ENCODE results near the gene PPP3CA. TPM values are rescaled to one million over a fixed set of nuclear protein-coding genes. Genes with fewer than 3 reads are reported as not detected.

PPP3CA gene
- total RNA-seq, 1 experiment from 2014 or later = 40.2 TPM

- Histone ChIP-seq H4K20me1 (ENCODE audit: insufficient read depth) (no peaks in the 10 kb centered on the region), H3K4me2 (no peak overlapping the region), H3K27me3 (ENCODE audit: insufficient read depth, low read depth) (no peaks in the 10 kb centered on the region), H3K4me1 (replicated peaks; ENCODE audit: insufficient read depth) (no peaks in the 10 kb centered on the region), H3K9me3 (ENCODE audit: insufficient read depth, low read depth) (no peaks in the 10 kb centered on the region), H3K4me3 (no peak overlapping the region), H3K79me2 (ENCODE audit: low read depth) (no peaks in the 10 kb centered on the region), H3K36me3 (ENCODE audit: low read depth) (no peaks in the 10 kb centered on the region), H2AFZ (no peak overlapping the region), H3K9me2 (ENCODE audit: insufficient read depth) (no peaks in the 10 kb centered on the region), H3K27ac (no peak overlapping the region), H3F3A (ENCODE audit: insufficient read depth, low read depth) (no peaks in the 10 kb centered on the region)
- POLR2A ChIA-PET (ENCODE audit: unreplicated experiment) = no interaction called here
- CTCF ChIA-PET = no interaction called here
- TF ChIP-seq CTCF (conservative IDR thresholded peaks at IDR 0.05) = no peak
- TF ChIP-seq EZH2 (IDR thresholded peaks at IDR 0.05; ENCODE audit: low read depth) = no peak
- intact Hi-C loops (cut with micrococcal nuclease; ENCODE audit: unreplicated experiment) = no loop called here
- DNase-seq = no peak
- BruUV-seq (replicated peaks) = no TSS peak
Measured at GRCh38 chr4:100985576-100985975, 361.8 kb downstream of the PPP3CA start.

- H3K9me2 ChIP-seq (ENCODE audit: insufficient read depth) = no peaks in the 10 kb centered on the region
- no peaks in the 10 kb centered on the region for H3K36me3 ChIP-seq (ENCODE audit: low read depth)
- no peaks in the 10 kb centered on the region for H3K79me2 ChIP-seq (ENCODE audit: low read depth)
- CTCF ChIA-PET = no interaction called here
- H3F3A ChIP-seq (ENCODE audit: insufficient read depth, low read depth) = no peaks in the 10 kb centered on the region
- no TSS peak for BruUV-seq (replicated peaks)
- intact Hi-C loops (cut with micrococcal nuclease; ENCODE audit: unreplicated experiment) = no loop called here
- H4K20me1 ChIP-seq (ENCODE audit: insufficient read depth) = no peaks in the 10 kb centered on the region
- H2AFZ ChIP-seq = no peak overlapping the region
- H3K27ac ChIP-seq = no peak overlapping the region
- H3K4me3 ChIP-seq = no peak overlapping the region
- no peak for TF ChIP-seq EZH2 (IDR thresholded peaks at IDR 0.05; ENCODE audit: low read depth)
- TF ChIP-seq CTCF (conservative IDR thresholded peaks at IDR 0.05) = no peak
- H3K27me3 ChIP-seq (ENCODE audit: insufficient read depth, low read depth) = no peaks in the 10 kb centered on the region
- H3K9me3 ChIP-seq (ENCODE audit: insufficient read depth, low read depth) = no peaks in the 10 kb centered on the region
- DNase-seq = no peak
- POLR2A ChIA-PET (ENCODE audit: unreplicated experiment) = no interaction called here
- no peaks in the 10 kb centered on the region for H3K4me1 ChIP-seq (replicated peaks; ENCODE audit: insufficient read depth)
- no peak overlapping the region for H3K4me2 ChIP-seq
Measured at GRCh38 chr4:100984901-100985300, 362.4 kb downstream of the PPP3CA start.

GRCh38 chr4:100983426-100983825 lies 363.9 kb downstream of the PPP3CA start:
- no peaks in the 10 kb centered on the region for H4K20me1 ChIP-seq (ENCODE audit: insufficient read depth)
- H3K27ac ChIP-seq = no peak overlapping the region
- no peaks in the 10 kb centered on the region for H3K4me1 ChIP-seq (replicated peaks; ENCODE audit: insufficient read depth)
- intact Hi-C loops (cut with micrococcal nuclease; ENCODE audit: unreplicated experiment) = no loop called here
- CTCF ChIA-PET = no interaction called here
- no peaks in the 10 kb centered on the region for H3K27me3 ChIP-seq (ENCODE audit: insufficient read depth, low read depth)
- H3K4me3 ChIP-seq = no peak overlapping the region
- H3K36me3 ChIP-seq (ENCODE audit: low read depth) = no peaks in the 10 kb centered on the region
- POLR2A ChIA-PET (ENCODE audit: unreplicated experiment) = no interaction called here
- no peak overlapping the region for H3K4me2 ChIP-seq
- H2AFZ ChIP-seq = no peak overlapping the region
- H3F3A ChIP-seq (ENCODE audit: insufficient read depth, low read depth) = no peaks in the 10 kb centered on the region
- H3K79me2 ChIP-seq (ENCODE audit: low read depth) = no peaks in the 10 kb centered on the region
- no TSS peak for BruUV-seq (replicated peaks)
- H3K9me3 ChIP-seq (ENCODE audit: insufficient read depth, low read depth) = no peaks in the 10 kb centered on the region
- H3K9me2 ChIP-seq (ENCODE audit: insufficient read depth) = no peaks in the 10 kb centered on the region
- TF ChIP-seq EZH2 (IDR thresholded peaks at IDR 0.05; ENCODE audit: low read depth) (no peak), CTCF (conservative IDR thresholded peaks at IDR 0.05) (no peak)
- no peak for DNase-seq
